Suppressor macrophage treated with lipopolysaccharide for 4 hours (primary cell): Measurements from ENCODE around the gene DMD.
"Not testable (repeated sequence)": the region's sequence is repeated elsewhere in the genome, so short reads cannot be mapped to it uniquely, and the experiment has no call there.

Experiments used
- DNase-seq: peaks from one replicate; pipeline ENCODE4 v3.0.0-alpha.2; 2020

Gene DMD

DNA sequence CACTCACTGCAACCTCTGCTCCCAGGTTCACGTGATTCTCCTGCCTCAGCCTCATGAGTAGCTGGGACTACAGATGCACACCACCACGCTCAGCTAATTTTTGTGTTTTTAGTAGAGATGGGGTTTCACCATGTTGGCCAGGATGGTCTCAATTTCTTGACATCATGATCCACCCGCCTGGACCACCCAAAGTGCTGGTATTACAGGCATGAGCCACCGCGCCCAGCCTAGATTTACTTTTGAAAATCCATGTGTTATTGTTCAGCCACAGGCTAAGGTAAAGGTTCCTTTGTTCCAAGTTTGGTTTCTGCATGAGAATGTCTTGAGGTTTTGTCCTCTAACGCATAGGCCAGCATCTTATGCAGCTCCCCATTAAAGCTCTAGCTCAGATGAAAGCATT, 371.6 kb downstream of the DMD start:
- DNase-seq: no peak

DNA sequence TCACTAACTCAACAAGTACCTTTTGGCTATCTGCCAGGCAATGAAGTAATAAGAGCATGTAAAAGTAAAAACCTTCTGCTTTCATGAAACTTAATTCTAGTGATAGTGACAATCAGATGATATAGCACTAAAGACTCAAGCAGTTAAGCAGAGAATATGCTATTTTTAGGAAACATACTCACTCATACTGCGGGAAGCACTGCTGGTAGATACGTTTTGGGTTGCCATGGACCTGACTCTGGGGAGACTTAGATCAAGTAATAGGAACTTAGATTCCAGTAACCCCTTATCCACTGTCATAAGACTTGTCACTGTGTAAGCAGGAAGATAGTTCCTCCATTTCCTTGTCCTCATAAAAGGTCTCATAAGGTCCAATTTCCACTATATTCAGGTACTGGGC, 386.3 kb downstream of the DMD start:
- DNase-seq: no peak

DNA sequence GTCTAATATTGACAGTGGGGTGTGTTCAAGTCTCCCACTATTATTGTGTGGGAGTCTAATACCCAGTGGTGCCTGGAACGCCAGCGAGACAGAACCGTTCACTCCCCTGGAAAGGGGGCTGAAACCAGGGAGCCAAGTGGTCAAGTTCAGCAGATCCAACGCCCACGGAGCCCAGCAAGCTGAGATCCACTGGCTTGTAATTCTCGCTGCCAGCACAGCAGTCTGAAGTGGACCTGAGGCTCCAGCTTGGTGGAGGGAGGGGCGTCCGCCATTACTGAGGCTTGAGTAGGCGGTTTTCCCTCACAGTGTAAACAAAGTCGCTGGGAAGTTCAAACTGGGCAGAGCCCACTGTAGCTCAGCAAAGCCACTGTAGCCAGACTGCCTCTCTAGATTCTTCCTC, 407.3 kb downstream of the DMD start:
- no peak for DNase-seq

DNA sequence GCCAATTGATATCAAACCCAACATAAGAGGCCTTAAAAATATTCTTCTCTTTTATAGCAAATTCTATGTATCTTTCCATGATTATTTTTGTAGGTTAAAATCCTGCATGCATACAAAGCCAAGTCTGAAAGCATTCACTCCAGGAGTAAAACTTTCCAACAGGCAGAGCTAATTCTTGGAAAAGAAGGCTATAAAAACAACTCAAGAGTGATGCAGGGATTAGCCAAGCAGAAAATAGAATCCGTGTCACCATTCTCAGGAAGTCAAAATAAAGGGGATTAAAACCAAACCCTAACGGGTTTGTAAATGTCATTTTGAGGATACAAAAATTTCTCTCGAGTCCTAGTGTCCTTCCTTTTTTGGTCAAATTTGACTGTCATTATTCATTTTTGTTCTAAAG, 412.4 kb downstream of the DMD start:
- no peak for DNase-seq

DNA sequence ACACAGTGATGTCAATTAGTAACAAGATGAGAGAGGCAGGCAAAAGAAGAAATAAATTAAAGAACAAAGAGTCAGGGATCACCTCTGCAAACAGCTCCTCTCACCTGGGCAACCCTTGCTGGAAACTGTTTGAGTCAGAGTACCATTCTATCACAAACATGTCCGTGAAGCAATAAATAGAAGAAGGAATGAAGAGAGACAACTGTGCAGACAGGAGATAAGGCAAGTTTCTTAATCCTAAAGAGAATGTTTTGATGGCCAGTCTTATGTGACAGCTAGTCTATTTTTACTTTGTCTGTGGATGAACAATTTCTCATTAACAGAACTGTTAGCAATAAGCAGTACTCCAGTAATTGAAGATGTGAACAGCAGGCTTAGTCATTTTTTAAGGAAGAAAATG, 422.4 kb downstream of the DMD start:
- no peak for DNase-seq

DNA sequence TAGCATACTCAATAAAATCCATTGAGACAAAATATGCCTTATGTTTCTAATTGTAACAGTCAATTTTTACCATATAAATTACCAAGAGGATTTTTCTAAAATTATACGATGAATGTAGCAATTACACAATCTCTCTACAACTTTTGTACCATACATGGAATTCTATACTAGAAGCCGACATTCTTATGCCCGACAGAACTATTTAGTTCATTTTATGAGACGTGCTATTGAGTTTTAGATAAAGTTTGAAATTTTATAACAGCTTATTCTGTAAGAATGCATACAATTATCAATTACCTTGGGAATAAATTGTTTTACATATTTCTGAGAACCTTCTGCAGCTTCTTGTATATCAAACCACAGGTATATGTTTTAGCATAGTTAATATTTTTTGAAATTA, 431.2 kb downstream of the DMD start:
- DNase-seq: no peak

DNA sequence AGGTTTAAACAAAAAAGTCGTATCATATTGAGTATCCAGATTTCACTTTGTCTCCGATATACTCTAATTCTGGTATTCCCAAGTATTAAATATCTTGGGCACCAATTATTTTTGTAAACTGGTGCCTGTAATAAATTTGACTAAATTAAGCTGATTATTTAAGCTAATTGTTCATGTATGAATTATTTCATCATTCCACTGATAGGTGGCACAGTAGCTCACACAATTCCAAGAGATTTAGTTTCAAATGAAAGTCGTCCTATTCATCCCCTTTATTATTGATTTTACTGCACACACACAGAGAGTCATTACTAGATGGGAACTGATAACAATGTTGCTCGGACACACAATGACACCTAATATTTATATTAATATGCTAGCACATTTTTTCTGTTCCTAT, 432.4 kb downstream of the DMD start:
- no peak for DNase-seq

DNA sequence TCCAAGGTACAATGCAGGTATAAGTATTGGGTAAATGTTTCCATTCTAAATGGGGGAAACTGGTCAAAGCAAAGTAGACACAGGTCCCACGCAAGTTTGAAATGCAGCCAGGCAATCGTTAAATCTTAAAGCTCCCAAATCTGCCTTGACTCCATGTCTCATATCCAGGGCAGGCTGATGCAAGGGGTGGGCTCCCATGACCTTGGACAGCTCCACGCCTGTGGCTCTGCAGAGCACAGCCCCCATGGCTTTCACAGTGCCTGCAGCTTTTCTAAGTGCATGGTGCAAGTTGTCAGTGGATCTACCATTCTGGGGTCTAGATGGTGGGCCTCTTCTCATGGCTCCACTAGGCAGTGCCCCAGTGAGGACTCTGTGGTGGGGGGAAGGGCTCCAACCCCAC, 436.4 kb downstream of the DMD start:
- DNase-seq: no peak

DNA sequence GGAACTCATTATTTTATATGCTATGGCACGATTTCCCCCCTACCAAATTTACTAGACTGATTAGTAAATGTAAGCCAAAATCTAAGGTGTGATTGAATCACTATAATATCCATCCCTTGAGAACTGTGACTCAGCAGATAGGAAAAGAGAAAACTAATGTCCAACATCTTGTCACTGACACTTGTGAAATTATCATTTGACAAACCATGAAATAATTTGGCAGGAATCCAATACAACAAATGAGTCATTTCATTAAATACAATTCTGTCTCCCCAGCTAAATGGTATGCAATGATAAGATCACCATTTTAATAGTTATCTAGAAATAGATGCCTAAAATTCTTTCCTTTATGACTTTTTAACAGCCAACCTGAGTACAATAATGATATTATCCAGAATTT, 462.3 kb downstream of the DMD start:
- no peak for DNase-seq

DNA sequence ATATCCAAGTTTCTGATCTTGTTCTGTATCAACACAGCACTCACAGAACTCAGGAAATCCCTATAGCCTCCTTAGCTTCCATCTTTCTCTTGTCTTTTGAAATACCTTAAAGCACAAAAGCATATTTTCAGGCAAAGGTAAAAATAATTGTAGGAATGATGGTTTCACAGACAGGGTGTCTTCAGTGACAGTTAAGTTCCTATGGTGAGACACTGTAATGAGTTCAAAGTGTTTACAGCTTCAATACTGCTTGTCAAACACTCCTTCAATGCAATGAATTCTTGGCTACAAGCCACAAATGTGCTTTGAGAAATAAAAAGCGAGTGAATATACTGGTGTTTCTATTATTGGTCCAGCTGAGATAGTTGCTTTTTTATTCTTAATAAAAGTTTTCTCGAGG, 466.0 kb downstream of the DMD start:
- no peak for DNase-seq

DNA sequence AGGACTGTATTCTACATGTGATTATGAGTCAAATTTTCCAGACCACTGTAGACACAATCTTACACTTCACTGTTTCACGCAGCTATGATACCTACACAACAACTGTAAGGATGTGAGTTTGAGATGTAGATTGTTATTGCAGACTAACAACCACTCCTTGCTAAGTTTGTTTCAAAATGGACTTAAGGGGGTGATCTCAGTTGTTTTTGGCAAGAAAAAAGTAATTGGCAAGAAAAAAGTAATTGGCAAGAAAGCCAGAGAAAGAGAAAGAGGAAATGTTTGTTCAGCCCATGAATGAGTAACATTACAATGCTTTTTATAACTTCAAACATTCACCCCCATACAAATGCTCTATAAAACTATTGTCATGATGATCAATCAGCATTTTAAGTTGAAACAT, 466.4 kb downstream of the DMD start:
- DNase-seq: no peak

DNA sequence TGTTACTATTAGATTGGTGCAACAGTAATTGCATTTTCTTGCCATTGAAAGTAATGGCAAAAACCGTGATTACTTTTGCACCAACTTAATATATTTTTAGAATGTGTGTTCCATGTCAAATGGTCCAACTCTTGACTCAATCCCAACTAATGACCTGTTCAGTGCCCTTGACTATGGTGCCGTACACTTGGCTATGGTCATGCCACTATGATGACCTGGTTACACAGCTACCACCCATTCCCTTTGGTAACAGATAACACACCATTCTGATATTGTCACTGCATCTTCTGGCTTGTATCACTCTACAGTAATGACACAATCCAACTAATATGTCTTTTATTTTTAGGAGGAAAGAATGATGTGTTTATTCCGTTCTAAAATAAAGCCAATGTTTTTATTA, 469.4 kb downstream of the DMD start:
- no peak for DNase-seq

DNA sequence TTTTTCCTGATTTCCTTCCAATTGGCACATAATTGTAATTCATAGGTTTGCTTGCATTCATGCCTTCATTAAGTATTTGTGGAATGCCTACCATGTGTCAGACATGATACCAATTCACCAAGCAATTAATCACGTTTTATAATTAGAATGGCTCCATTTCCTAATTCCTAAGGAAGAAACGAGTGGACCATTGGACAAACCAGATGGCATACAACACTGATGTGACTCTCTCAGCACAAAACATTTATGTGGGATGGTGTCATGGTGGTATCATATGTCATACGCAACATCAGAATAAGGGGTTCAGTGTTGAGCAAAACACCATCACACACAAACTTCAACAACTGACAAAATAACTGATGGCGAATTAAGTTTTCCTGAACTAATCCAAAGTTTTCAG, 502.8 kb downstream of the DMD start:
- no peak for DNase-seq

DNA sequence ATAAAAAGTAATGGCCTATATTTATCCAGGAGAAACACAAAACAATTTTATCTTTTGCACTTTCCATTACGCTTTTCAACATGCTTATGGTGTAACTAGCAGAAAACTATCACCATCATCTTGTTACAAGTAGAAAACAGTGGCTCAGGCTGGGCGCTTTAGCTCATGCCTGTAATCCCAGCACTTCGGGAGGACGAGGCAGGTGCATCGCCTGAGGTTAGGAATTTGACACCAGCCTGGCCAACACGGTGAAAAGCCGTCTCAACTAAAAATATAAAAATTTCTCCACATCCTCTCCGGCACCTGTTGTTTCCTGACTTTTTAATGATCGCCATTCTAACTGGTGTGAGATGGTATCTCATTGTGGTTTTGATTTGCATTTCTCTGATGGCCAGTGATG, 506.0 kb downstream of the DMD start:
- not testable (repeated sequence) for DNase-seq

DNA sequence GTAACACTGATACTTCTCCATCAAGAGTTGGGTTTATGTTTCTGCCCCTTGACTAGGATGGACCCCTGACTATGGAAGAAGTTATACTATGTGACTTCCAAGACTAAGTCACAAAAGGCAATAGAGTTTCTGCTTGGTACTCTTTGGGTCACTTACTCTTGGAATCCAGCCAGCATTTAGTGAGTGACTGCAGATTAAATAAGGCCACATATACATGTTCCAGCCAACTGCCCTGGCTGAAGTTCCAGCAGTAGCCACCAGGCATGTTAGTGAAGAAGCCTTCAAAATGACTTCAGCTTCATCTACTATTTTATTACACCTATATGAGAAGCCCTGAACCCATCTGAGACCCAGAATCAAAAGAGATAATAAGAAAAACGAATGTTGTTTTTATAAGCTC, 524.0 kb downstream of the DMD start:
- no peak for DNase-seq

DNA sequence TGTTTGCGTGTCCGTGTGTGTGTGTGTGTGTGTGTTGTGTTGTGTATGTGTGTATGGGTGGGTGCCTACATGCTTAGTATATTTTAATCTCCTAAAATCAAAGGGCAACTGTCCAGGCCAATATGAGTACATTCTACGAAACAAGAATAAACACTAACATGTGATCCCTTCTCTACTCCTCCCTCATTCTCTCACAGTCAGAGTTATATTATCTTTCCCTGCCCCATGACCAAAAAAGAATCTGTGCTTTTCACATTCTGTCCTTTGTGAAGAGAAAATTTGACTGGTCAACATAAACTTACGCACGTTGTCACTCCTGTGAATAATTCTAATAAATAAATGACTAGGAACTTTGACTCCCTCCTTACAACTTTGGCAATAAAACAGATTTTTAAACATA, 532.9 kb downstream of the DMD start:
- DNase-seq: no peak

DNA sequence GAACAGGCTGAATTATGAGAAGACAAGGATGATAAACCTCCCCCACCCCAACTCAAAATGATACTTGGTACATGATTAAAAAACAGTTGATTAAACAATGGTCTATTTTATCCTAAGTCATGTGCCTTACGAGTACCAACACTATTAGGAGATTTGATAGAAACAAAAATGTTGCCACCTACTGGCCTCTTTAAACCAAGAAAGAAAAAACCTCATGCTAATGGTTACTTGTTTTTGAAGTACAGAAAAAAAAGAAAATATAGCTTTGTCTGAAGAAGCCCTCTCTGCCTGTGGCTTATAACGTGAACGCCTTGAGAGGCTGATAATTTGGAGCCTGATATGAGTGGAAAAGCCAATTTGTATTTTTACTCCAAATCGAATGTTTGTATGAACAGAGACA, 538.2 kb downstream of the DMD start:
- peak; percentile 1 for DNase-seq

DNA sequence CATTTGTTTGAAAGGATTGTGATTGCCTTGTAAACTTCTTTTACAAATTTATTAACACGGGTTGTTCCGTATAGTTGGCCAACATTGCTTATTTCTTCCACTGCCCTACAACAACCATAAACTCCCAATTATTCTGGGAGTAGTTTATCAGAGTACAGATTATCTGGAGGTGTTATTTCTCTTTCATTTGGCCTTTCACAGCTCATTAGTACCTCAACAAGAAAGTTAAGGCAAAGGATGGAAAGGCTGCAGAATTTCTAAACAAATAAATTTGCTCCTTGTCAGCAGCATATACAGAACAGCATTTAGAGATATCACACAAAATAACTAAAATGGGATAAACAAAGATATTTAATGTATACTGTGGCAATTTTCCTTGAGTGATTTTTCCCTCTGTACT, 548.8 kb downstream of the DMD start:
- no peak for DNase-seq

DNA sequence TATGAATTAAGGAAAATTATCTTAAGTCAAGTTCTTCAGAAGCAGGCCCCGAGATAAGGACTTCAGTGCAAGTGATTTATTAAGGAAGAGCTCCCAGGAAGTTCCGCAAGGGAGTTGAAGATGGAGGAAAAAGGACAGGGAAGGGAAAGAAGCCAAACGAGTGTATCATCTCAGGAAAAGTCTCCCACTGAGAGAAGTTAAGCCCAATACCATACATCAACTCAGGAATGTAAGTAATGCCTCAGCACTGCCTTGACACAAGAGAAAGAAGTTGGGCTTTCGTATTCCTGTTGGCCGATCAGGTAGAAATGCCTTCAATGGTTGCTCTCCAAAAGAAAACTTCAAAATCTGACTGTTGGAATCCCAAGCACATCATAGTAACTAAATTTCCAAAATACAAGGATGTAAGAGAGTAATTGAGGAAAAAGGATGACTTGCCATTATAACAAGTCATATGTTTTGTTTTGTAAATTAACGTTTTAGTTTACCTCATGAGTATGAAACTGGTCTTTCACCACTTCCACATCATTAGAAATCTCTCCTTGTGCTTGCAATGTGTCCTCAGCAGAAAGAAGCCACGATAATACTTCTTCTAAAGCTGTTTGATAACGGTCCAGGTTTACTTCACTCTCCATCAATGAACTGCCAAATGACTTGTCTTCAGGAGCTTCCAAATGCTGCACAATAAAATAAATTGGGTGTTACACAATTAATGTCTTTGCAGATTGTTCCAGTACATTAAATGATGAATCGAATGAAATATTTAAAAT, 566.7 kb downstream of the DMD start:
- no peak for DNase-seq

DNA sequence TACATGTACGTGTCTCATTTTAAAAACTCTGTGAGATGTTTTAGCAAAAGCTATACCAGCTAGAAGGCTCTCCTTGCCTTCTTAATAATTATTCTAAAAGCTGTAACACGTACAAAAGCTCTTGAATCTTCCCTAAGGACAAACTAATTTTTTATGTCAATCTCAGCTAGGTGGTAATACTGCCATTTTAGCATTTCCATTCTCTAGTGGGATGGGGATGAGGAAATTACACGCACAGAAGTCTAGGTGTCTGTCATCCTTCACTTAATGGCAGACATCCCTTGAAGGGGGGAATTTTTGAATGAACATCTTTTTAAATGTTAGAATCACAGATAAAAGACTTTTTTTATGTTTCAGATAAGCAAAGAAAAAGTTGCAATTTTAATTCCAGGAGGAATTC, 569.1 kb downstream of the DMD start:
- DNase-seq: no peak

DNA sequence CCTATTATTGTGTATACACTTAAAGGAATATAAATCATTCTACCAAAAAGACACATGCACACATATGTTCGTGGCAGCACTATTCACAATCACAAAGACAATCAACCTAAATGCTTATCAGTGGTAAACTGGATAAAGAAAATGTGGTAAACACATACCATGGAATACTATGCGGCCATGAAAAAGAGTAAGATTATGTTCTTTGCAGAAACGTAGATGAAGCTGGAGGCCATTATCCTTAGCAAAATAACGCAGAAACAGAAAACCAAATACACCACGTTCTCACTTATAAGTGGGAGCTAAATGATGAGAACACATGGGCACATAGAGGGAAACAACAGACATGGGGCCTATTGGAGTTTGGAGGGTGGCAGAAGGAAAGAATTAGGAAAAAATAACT, 593.2 kb downstream of the DMD start:
- no peak for DNase-seq

DNA sequence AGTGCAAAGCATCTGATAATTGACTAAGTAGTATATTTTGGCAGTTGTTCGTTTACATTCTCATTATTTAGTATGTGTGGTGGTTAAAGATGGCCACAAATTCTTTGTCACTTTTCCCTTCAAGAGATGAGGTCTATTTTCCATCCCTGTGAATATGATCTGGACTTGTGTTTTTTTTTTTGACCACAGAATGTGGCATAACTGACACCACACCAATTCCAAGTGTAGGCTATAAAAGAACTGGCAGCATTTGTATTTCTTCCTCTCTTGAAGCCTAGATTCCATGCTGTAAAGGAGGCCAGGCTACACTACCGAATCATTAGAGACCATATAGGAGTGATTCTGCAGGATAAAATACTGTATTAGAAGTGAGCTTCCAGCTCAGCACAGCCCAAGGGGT, 596.6 kb downstream of the DMD start:
- DNase-seq: no peak

DNA sequence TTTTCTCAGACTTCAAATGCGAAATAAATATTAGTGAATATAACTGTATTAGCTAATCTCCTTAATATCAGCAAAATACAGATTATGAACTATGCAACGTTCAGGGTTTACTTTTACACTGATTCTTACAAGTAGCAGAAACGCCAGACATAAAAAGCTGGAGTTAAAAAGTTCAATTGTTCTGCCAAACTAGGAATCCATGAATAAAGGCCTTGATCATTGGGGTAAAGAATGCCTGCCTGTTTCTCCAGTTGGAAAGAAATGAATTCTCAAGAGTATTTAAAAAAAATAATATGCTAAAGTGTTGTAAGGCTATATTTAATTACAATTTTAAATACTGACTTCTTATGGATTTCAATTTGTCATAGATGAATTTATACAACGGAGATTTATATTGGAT, 612.2 kb downstream of the DMD start:
- DNase-seq: no peak

DNA sequence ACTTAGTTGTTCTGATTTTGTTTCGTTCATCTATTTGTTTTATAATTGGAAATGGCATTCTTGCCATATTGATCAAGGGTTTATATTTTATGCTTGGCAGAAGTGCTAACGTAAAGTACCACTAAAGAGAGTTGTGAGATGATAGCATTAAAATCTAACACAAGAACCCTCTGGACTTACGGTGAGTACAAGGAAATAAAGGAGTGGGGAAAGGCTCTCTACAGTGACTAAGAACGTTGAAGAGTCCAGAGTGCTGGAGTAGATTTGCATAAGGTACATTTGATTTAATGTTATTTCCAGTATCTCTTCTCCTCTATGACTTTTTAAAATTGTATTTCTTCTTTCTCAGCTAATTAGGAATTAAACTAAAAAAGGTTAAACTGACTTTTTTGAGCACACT, 612.6 kb downstream of the DMD start:
- DNase-seq: no peak

DNA sequence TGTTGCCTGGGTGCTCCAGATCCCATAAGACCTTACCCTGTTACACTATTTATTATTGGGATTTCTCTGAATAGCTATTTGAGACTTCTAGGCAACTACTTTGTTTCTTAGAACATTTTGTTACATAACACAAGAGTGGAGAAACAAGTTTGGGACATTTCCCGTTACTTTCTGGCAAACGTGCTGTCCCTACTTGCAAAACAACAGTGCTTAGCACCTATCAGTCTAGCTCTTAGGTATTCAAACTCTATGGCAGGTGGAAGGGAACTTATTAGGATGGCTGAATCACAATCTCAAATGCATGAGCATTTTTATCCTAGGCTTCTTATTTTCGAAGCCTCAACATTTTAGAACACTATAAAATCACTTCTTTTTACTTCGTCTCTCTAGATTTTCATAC, 613.6 kb downstream of the DMD start:
- DNase-seq: no peak

DNA sequence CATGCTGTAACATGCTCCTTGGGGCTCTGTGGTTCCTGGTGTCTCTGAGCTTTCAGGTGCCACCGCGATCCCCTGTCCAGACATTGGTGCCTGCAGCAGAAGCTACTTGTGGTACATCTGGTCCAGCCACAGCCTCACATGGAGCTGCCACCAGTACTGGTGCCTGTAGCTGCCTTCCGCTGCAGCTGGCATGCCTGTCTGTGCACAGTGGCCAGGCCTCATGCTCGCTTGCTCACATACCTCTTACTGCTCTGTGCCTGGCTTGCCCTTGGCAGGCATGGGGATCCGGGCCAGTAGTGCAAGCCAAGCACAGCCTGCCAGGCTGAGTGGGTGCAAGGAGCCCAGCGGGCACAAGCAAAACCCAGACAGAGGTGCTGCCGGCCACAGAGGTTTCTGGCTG, 618.6 kb downstream of the DMD start:
- DNase-seq: no peak
